Right atrium auricular region (tissue), 2 donors: ENCODE measurements around the gene CAVIN1. TPM values are rescaled to one million over a fixed set of nuclear protein-coding genes. Genes with fewer than 3 reads are reported as not detected.

Experiments
- DNase-seq: peaks from one replicate; pipeline ENCODE4 v3.0.0-alpha.2; 2019; ENCODE audit warnings: low spot score
- H3K27ac ChIP-seq, 2 donors: fragments of 200-600 bp; sonication (generic); 1 replicate in 1 of 2; 2 replicates in 1 of 2; pipeline ENCODE4 v1.5.1; 2016 to 2019
- H3K27me3 ChIP-seq, 2 donors: fragments of 200-600 bp; sonication (generic); one replicate each; pipeline versions ENCODE4 v1.5.1 to v1.6.0; 2017 to 2019
- H3K36me3 ChIP-seq: fragments of 200-600 bp; sonication (generic); one replicate; pipeline ENCODE4 v1.5.1; 2016
- H3K4me1 ChIP-seq, 2 donors: fragments of 200-600 bp; sonication (generic); one replicate each; pipeline versions ENCODE4 v1.5.1 to v1.6.0; 2017 to 2019
- H3K4me3 ChIP-seq, 2 donors: fragments of 200-600 bp; sonication (generic); 1 replicate in 1 of 2; 2 replicates in 1 of 2; pipeline ENCODE4 v1.5.1; 2017 to 2019; ENCODE audit warnings: mild to moderate bottlenecking in 1 of 2, moderate library complexity in 1 of 2
- H3K9me3 ChIP-seq, 2 donors: fragments of 200-600 bp; sonication (generic); one replicate each; pipeline ENCODE4 v1.5.1; 2019
- total RNA-seq, 2 donors: library from RNA; depleted of rRNA; stranded (reverse); fragments of >200 nt; gene quantifications; one replicate each; pipeline ENCODE4 v1.1.0, GENCODE V29; 2016
- TF ChIP-seq, protein P1 (sequence below), 2 donors: fragments of 200-600 bp; sonication (generic); IDR thresholded peaks; one replicate each; pipeline ENCODE4 v1.5.1; 2019; ENCODE audit warnings: antibody characterized with exemption in 2 of 2

CAVIN1 gene
- total RNA-seq, 2 donors from 2014 or later: 202 to 348 TPM

DNA sequence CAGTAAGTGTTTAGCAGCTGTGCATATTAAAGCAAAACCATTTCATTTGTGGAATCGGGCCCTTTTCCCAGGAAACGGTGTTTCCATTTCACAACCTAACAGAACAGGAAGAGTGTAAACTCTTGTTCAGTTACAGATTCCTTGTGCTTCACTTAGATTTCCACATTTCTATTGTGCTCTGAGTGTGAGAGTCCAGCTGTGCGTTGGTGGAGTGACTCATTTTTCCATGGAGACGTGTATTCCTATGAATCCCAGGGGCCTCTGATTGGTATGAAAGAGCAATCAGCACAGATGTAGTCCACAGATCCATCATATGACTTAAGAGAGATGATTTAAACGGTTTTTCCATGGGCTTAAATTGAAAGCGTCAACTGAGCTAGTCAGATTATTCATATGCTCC is 13.3 kb upstream of the CAVIN1 start:
- H3K27me3 ChIP-seq: no peaks in the 10 kb centered on the region
- H3K4me3 ChIP-seq: no peak overlapping the region
- peak; percentile 84 for DNase-seq
- H3K9me3 ChIP-seq: no peaks in the 10 kb centered on the region
- no peaks in the 10 kb centered on the region for H3K36me3 ChIP-seq
- H3K27ac ChIP-seq: peak overlapping the region; percentile 76 to 84
- H3K4me1 ChIP-seq: peaks cover 0 to 10% of the 10 kb centered on the region in 2 donors
- TF ChIP-seq, protein P1, sequence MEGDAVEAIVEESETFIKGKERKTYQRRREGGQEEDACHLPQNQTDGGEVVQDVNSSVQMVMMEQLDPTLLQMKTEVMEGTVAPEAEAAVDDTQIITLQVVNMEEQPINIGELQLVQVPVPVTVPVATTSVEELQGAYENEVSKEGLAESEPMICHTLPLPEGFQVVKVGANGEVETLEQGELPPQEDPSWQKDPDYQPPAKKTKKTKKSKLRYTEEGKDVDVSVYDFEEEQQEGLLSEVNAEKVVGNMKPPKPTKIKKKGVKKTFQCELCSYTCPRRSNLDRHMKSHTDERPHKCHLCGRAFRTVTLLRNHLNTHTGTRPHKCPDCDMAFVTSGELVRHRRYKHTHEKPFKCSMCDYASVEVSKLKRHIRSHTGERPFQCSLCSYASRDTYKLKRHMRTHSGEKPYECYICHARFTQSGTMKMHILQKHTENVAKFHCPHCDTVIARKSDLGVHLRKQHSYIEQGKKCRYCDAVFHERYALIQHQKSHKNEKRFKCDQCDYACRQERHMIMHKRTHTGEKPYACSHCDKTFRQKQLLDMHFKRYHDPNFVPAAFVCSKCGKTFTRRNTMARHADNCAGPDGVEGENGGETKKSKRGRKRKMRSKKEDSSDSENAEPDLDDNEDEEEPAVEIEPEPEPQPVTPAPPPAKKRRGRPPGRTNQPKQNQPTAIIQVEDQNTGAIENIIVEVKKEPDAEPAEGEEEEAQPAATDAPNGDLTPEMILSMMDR (IDR thresholded peaks at IDR 0.05): no peak

- Histone ChIP-seq H3K36me3 (no peaks in the 10 kb centered on the region), H3K4me1 (peaks cover 0 to 20% of the 10 kb centered on the region in 2 donors), H3K27ac (no peak overlapping the region), H3K27me3 (no peaks in the 10 kb centered on the region), H3K4me3 (no peak overlapping the region), H3K9me3 (no peaks in the 10 kb centered on the region)
- no peak for DNase-seq
- TF ChIP-seq, protein P1 (IDR thresholded peaks at IDR 0.05): no peak
Observed at GRCh38 chr17:42431758-42432161, 8.7 kb upstream of the CAVIN1 start.

DNA sequence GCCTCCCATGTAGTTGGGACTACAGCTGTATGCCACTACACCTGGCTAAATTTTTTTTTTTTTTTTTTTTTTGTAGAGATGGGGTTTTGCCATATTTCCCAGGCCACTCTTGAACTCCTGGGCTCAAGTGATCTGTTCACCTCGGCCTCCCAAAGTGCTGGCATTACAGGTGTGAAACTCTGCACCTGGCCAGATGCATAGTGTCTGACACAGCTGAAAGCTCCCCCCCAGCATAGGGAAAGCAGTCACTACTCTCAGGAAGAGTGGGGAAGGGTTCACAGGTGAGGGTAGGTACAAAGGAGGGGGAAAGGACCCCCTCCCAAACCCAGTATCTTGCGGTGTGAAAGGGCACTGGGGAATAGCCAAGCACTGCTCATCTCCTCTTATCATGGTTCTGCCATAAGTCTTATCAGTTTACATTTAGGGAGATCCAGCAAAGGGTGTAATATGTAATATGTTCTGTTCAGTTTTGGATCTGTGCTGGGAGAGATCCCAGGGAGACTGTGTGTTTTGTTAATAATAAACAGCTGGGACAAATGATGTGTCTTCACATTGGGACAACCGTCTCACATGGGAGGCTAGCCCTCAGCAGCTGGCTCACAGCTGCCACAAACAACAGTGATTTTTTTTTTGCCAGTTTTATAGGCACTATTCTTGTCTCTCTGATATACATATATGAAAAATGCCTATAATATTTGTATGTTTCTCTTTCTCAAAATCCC is 6.8 kb upstream of the CAVIN1 start:
- H3K9me3 ChIP-seq: no peaks in the 10 kb centered on the region
- no peak for DNase-seq
- no peaks in the 10 kb centered on the region for H3K36me3 ChIP-seq
- no peak overlapping the region for H3K27ac ChIP-seq
- H3K4me3 ChIP-seq: no peak overlapping the region
- peaks cover 0 to 16% of the 10 kb centered on the region in 2 donors for H3K4me1 ChIP-seq
- H3K27me3 ChIP-seq: no peaks in the 10 kb centered on the region
- TF ChIP-seq, protein P1 (IDR thresholded peaks at IDR 0.05): no peak

DNA sequence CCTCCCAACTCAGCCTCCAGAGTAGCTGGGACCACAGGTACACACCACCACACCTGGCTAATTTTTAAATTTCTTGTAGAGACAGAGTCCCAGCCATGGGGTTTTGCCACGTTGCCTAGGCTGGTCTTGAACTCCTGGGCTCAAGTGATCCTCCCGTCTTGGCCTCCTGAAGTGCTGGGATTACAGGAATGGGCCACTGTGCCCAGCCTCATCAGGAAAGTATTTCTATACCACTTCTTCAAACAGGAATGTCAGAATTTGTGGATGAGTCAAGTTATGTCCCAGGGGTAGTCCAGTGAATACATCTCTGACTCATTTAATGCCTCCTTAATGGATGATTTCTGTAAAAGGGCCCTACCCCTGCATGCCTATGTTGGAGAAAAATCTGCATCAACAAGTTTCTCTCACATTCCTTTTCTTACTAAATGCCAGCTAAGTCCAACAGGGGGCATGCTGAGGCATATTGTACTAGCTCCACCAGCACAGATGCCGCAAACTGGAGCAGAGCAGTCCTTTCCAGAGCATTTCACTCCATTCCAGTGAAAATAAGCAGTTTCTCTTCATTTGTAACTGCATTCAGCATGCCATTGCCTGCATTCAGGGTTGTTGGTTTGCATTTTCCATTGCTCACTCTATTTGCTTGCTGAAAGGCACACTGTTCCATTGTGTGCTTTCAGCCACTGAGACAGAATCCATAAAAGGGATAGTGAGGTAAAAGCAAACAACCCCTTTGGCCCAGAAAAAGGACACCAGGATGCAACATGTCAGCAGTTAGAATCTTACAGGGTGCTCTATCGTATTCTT is 5.3 kb upstream of the CAVIN1 start:
- Histone ChIP-seq H3K36me3 (no peaks in the 10 kb centered on the region), H3K9me3 (no peaks in the 10 kb centered on the region), H3K27ac (no peak overlapping the region), H3K4me1 (peaks cover 0 to 23% of the 10 kb centered on the region in 2 donors), H3K27me3 (no peaks in the 10 kb centered on the region), H3K4me3 (no peak overlapping the region)
- TF ChIP-seq, protein P1 (IDR thresholded peaks at IDR 0.05): peak; percentile 21 to 71
- no peak for DNase-seq

DNA sequence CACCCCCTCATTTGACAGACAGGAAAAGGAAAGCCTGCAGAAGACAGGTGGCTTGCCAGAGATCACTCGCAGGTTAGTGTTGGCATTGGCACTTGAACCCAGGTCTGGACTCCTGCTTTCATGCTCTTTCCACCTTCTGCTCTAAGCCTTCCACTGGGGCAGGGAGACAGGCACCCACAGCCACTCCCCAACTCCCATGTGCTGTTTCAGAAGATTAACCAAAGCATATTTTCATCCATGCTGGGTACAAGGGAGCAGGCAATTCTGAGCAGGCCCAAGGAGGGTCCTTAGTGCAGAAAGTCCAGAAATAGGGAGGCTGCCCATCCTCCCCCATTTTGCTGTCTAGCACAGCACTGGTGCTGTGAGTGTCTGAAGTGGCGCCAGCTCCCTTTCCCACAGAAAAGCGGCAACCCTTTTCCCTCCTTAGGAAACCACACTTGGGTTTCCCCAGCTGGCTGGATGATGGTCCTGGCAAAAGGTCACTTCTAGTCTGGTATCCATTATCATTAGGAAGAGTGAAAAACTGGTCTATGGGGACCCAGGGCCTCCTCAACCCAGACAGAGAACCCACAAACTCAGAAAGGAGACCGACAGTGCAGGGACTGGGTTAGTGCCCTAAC is 2.0 kb upstream of the CAVIN1 start:
- DNase-seq: no peak
- peaks cover 0 to 34% of the 10 kb centered on the region in 2 donors for H3K4me1 ChIP-seq
- peak overlapping the region; percentile 7 to 11 for H3K27ac ChIP-seq
- no peaks in the 10 kb centered on the region for H3K36me3 ChIP-seq
- no peaks in the 10 kb centered on the region for H3K9me3 ChIP-seq
- H3K27me3 ChIP-seq: no peaks in the 10 kb centered on the region
- TF ChIP-seq, protein P1 (IDR thresholded peaks at IDR 0.05): no peak
- no peak overlapping the region for H3K4me3 ChIP-seq
